ENCODE results near the gene ZNF148. TPM values are rescaled to one million over a fixed set of nuclear protein-coding genes. Genes with fewer than 3 reads are reported as not detected.

The ZNF148 gene
- total RNA-seq, 2 donors from 2014 or later: 33.8 to 37.8 TPM

DNA sequence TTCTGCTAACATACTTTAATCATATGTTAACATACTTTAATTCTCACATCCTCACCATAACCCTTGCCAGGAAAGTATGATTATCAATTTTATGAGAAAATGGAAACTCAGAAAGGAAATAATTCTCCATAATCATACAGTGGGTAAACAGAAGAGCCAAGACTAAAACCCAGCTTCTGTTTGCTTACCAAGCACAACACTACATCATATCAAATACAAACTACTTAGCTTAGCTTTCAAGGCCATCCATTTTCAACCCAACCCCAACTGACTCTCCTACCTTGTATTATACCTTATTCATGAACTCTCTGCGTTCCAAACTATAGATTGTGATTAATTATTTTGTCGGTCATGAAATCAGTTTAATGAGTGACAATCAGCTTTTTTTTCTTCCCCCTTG, 9.0 kb downstream of the ZNF148 start:
- 89% methylated on average over 1 of the region's 2 CpGs; no CpG with 5 or more reads in 1 of the 2 experiments for WGBS, 2 experiments (ENCODE audit: insufficient coverage in 1 of 2, insufficient read length in 1 of 2)
- H3K9me3 Mint-ChIP-seq: no peaks in the 10 kb centered on the region
- DNase-seq: no peak
- H3K9ac ChIP-seq (ENCODE audit: extremely low read depth, low read length, poor library complexity, severe bottlenecking): no peak overlapping the region
- H3K27me3 Mint-ChIP-seq (ENCODE audit: insufficient read depth): no peaks in the 10 kb centered on the region
- H3K9me3 ChIP-seq (ENCODE audit: control insufficient read depth, low read length): no peaks in the 10 kb centered on the region
- no peak overlapping the region for H3K27ac ChIP-seq (ENCODE audit: low read depth, low read length)
- TF ChIP-seq, protein P1, sequence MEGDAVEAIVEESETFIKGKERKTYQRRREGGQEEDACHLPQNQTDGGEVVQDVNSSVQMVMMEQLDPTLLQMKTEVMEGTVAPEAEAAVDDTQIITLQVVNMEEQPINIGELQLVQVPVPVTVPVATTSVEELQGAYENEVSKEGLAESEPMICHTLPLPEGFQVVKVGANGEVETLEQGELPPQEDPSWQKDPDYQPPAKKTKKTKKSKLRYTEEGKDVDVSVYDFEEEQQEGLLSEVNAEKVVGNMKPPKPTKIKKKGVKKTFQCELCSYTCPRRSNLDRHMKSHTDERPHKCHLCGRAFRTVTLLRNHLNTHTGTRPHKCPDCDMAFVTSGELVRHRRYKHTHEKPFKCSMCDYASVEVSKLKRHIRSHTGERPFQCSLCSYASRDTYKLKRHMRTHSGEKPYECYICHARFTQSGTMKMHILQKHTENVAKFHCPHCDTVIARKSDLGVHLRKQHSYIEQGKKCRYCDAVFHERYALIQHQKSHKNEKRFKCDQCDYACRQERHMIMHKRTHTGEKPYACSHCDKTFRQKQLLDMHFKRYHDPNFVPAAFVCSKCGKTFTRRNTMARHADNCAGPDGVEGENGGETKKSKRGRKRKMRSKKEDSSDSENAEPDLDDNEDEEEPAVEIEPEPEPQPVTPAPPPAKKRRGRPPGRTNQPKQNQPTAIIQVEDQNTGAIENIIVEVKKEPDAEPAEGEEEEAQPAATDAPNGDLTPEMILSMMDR (conservative IDR thresholded peaks at IDR 0.05): no peak
- no peak overlapping the region for H3K4me3 Mint-ChIP-seq
- no peak overlapping the region for H3K27ac Mint-ChIP-seq
- no peak overlapping the region for H3K4me3 ChIP-seq (ENCODE audit: low read length)
- peaks cover 6% of the 10 kb centered on the region for H3K36me3 ChIP-seq (ENCODE audit: control insufficient read depth, insufficient read depth, low read length)
- peaks cover 5% of the 10 kb centered on the region for H3K4me1 Mint-ChIP-seq
- H3K27me3 ChIP-seq (ENCODE audit: control insufficient read depth, insufficient read depth, low read length, poor library complexity, severe bottlenecking): no peaks in the 10 kb centered on the region
- H3K36me3 Mint-ChIP-seq (ENCODE audit: low read depth): peaks cover 8% of the 10 kb centered on the region
- H3K4me1 ChIP-seq (ENCODE audit: control insufficient read depth, insufficient read depth, low read length): peaks cover 5% of the 10 kb centered on the region

DNA sequence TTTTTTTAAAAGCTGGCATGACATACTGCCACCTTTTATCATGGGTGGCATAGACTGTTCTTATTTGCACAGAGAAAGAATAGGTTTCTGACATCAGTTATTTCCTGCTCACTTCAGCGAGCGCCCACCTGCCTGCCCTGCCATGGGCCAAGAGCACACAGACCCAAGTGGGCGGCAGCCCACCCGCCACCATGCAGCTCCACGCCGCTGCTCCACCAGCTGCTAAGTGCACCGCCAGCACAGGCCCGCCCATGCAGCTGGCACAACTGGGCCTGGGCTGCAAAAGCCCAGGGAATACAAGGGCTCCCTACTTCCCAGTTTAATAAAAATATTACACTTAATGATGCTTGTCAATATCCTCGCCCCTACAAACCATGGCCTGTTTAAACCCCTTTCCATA, 15.4 kb downstream of the ZNF148 start:
- no peak overlapping the region for H3K4me3 Mint-ChIP-seq
- H3K27ac Mint-ChIP-seq: no peak overlapping the region
- Histone ChIP-seq H3K4me1 (ENCODE audit: control insufficient read depth, insufficient read depth, low read length) (no peaks in the 10 kb centered on the region), H3K4me3 (ENCODE audit: low read length) (no peak overlapping the region), H3K27ac (ENCODE audit: low read depth, low read length) (no peak overlapping the region), H3K36me3 (ENCODE audit: control insufficient read depth, insufficient read depth, low read length) (peaks cover 8% of the 10 kb centered on the region), H3K27me3 (ENCODE audit: control insufficient read depth, insufficient read depth, low read length, poor library complexity, severe bottlenecking) (no peaks in the 10 kb centered on the region), H3K9me3 (ENCODE audit: control insufficient read depth, low read length) (no peaks in the 10 kb centered on the region), H3K9ac (ENCODE audit: extremely low read depth, low read length, poor library complexity, severe bottlenecking) (no peak overlapping the region)
- no peaks in the 10 kb centered on the region for H3K4me1 Mint-ChIP-seq
- peaks cover 2% of the 10 kb centered on the region for H3K36me3 Mint-ChIP-seq (ENCODE audit: low read depth)
- no peaks in the 10 kb centered on the region for H3K27me3 Mint-ChIP-seq (ENCODE audit: insufficient read depth)
- no peak for DNase-seq
- TF ChIP-seq, protein P1 (conservative IDR thresholded peaks at IDR 0.05): no peak
- no peaks in the 10 kb centered on the region for H3K9me3 Mint-ChIP-seq
- 96 to 100% methylated on average over 7 to 9 of the region's 9 CpGs for WGBS, 2 experiments (ENCODE audit: insufficient coverage in 1 of 2, insufficient read length in 1 of 2)

DNA sequence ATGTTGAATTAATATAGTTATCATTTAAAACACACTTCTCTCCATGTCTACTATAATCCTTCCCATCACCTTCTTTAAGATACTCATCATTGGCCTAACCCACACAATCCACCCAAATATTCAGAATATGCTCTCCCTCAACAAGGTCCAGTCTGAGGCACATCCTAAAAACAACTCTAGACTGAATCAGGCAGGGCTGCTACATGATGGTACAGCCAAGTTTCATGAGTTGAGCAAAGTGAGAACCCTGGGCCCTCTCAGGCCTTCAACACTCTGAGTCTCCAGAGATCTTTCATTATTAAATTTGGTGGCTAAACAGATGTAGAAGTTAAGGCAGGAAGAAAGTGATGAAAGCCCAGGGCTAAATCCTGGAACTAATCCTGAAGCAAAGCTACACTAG, 16.2 kb downstream of the ZNF148 start:
- no peaks in the 10 kb centered on the region for H3K4me1 Mint-ChIP-seq
- Histone ChIP-seq H3K4me1 (ENCODE audit: control insufficient read depth, insufficient read depth, low read length) (no peaks in the 10 kb centered on the region), H3K9me3 (ENCODE audit: control insufficient read depth, low read length) (no peaks in the 10 kb centered on the region), H3K4me3 (ENCODE audit: low read length) (no peak overlapping the region), H3K27ac (ENCODE audit: low read depth, low read length) (no peak overlapping the region), H3K9ac (ENCODE audit: extremely low read depth, low read length, poor library complexity, severe bottlenecking) (no peak overlapping the region), H3K36me3 (ENCODE audit: control insufficient read depth, insufficient read depth, low read length) (peaks cover 4% of the 10 kb centered on the region), H3K27me3 (ENCODE audit: control insufficient read depth, insufficient read depth, low read length, poor library complexity, severe bottlenecking) (no peaks in the 10 kb centered on the region)
- H3K27ac Mint-ChIP-seq: no peak overlapping the region
- no peak overlapping the region for H3K4me3 Mint-ChIP-seq
- no peaks in the 10 kb centered on the region for H3K27me3 Mint-ChIP-seq (ENCODE audit: insufficient read depth)
- DNase-seq: no peak
- TF ChIP-seq, protein P1 (conservative IDR thresholded peaks at IDR 0.05): no peak
- peaks cover 2% of the 10 kb centered on the region for H3K36me3 Mint-ChIP-seq (ENCODE audit: low read depth)
- no peaks in the 10 kb centered on the region for H3K9me3 Mint-ChIP-seq
